GM12878 (cell line): ENCODE results near the gene BNC2. TPM values are rescaled to one million over a fixed set of nuclear protein-coding genes. Genes with fewer than 3 reads are reported as not detected.
"Not testable (repeated sequence)": the region's sequence is repeated elsewhere in the genome, so short reads cannot be mapped to it uniquely, and the experiment has no call there.

Experiments
- ATAC-seq: fragments of 200-7000 bp; cut with Tn5 transposase; 3 replicates; pipeline ENCODE4 v1.9.1; 2020; ENCODE audit warnings: mild to moderate bottlenecking, moderate library complexity
- BruUV-seq: library from RNA; stranded (reverse); fragments of 400-500 nt; replicated peaks from 2 replicates; lab custom pipeline; 2021; lab: Mats Ljungman, UMichigan
- CTCF ChIA-PET: fragments of 300-600 bp; sonication (Branson Sonifier 250); formaldehyde crosslinking; extraction: SDS; loops from one replicate; lab custom pipeline; 2021; ENCODE audit warnings: inconsistent platforms; lab: Yijun Ruan, JAX
- POLR2A ChIA-PET: fragments of 350-600 bp; formaldehyde crosslinking; extraction: SDS; loops from one replicate; lab custom pipeline; 2021; ENCODE audit warnings: inconsistent platforms; lab: Charles Lee
- RAD21 ChIA-PET: fragments of 300-600 bp; sonication (Branson Sonifier 250); formaldehyde crosslinking; loops from one replicate; lab custom pipeline; 2023; ENCODE audit warnings: antibody characterized with exemption; ENCODE audit not compliant: unreplicated experiment; lab: Charles Lee
- SMC1A ChIA-PET: fragments of 300-600 bp; sonication (Branson Sonifier 250); formaldehyde crosslinking; loops from one replicate; lab custom pipeline; 2023; ENCODE audit not compliant: unreplicated experiment, uncharacterized antibody; lab: Charles Lee
- DNase-seq: peaks from one replicate; pipeline ENCODE4 v3.0.0-alpha.2; 2011; ENCODE audit warnings: low read depth, low spot score
- FAIRE-seq: peaks from 3 replicates; lab custom pipeline; 2011; peaks lifted over from hg19 to GRCh38; lab: Jason Lieb, UNC
- H2AFZ ChIP-seq: 2 replicates; pipeline ENCODE4 v1.6.0; 2011; ENCODE audit warnings: low read depth, low read length, control low read depth; ENCODE audit not compliant: control insufficient read depth
- H3K27ac ChIP-seq: 2 replicates; pipeline ENCODE4 v1.5.1; 2011; ENCODE audit warnings: control low read depth; ENCODE audit not compliant: control insufficient read depth, insufficient read depth
- H3K27me3 ChIP-seq, 2 experiments: replicated peaks in 1 of 2; 2 replicates each; pipeline versions ENCODE4 v1.6.0 to v1.6.1; 2011; ENCODE audit warnings: low read length in 1 of 2; ENCODE audit not compliant: control insufficient read depth in 2 of 2, insufficient read depth in 2 of 2
- H3K36me3 ChIP-seq, 2 experiments: 2 replicates each; pipeline ENCODE4 v1.5.1; 2011; ENCODE audit warnings: low read length in 1 of 2; ENCODE audit not compliant: control insufficient read depth in 2 of 2, insufficient read depth in 2 of 2
- H3K4me1 ChIP-seq: 2 replicates; pipeline ENCODE4 v1.6.1; 2011; ENCODE audit warnings: mild to moderate bottlenecking, low read length, moderate library complexity, mixed read lengths; ENCODE audit not compliant: control insufficient read depth, insufficient read depth
- H3K4me2 ChIP-seq: 2 replicates; pipeline ENCODE4 v1.6.0; 2011; ENCODE audit warnings: control low read depth; ENCODE audit not compliant: control insufficient read depth, insufficient read depth
- H3K4me3 ChIP-seq: fragments of 200-600 bp; sonication (generic); 2 replicates; pipeline ENCODE4 v1.5.1; 2016
- H3K79me2 ChIP-seq: 2 replicates; pipeline ENCODE4 v1.6.0; 2011; ENCODE audit warnings: low read length; ENCODE audit not compliant: control insufficient read depth, insufficient read depth
- H3K9ac ChIP-seq: 2 replicates; pipeline ENCODE4 v1.8.0; 2011; ENCODE audit warnings: low read length, control low read depth, mixed read lengths; ENCODE audit not compliant: control insufficient read depth, insufficient read depth
- H3K9me3 ChIP-seq: replicated peaks from 3 replicates; pipeline ENCODE4 v1.5.1; 2011; ENCODE audit warnings: mild to moderate bottlenecking, low read length; ENCODE audit not compliant: control insufficient read depth, insufficient read depth
- H4K20me1 ChIP-seq: 2 replicates; pipeline ENCODE4 v1.6.0; 2011; ENCODE audit not compliant: control insufficient read depth, insufficient read depth
- DPF2 ChIP-seq: fragments of 450-650 bp; IDR thresholded peaks from 2 replicates; pipeline ENCODE4 v1.6.1; 2017; ENCODE audit warnings: mild to moderate bottlenecking
- E4F1 ChIP-seq: fragments of 450-650 bp; IDR thresholded peaks from 2 replicates; pipeline ENCODE4 v1.6.1; 2018; ENCODE audit warnings: borderline replicate concordance, mild to moderate bottlenecking; ENCODE audit not compliant: partially characterized antibody
- IRF5 ChIP-seq: fragments of 450-650 bp; IDR thresholded peaks from 2 replicates; pipeline ENCODE4 v1.6.1; 2017; ENCODE audit warnings: borderline replicate concordance
- MTA2 ChIP-seq: fragments of 450-650 bp; IDR thresholded peaks from 2 replicates; pipeline ENCODE4 v1.6.1; 2016; ENCODE audit warnings: low read depth, mild to moderate bottlenecking, moderate library complexity
- NR2C2 ChIP-seq: IDR thresholded peaks from 2 replicates; pipeline ENCODE4 v1.6.1; 2011; ENCODE audit warnings: borderline replicate concordance, low read depth; ENCODE audit not compliant: control insufficient read depth, insufficient read length
- TCF12 ChIP-seq: IDR thresholded peaks from 2 replicates; pipeline ENCODE4 v1.6.1; 2011; ENCODE audit warnings: low read depth, mild to moderate bottlenecking, low read length
- WGBS: methylation state at CpG from one replicate; pipeline ENCODE4 v1.1.6; 2016; ENCODE audit warnings: low lambda C conversion rate; ENCODE audit not compliant: insufficient replicate concordance, insufficient coverage; ENCODE audit errors: missing lambda C conversion rate; 5-methylcytosine and 5-hydroxymethylcytosine counted together
- in situ Hi-C: fragments of 300-500 bp; cut with MboI; formaldehyde crosslinking; loops from 9 replicates; pipeline ENCODE4 v1.14.3; 2018; ENCODE audit warnings: mixed read lengths
- intact Hi-C: fragments of 100-400 bp; cut with micrococcal nuclease; formaldehyde crosslinking; loops from one replicate; pipeline ENCODE4 v1.14.2; 2022; ENCODE audit not compliant: unreplicated experiment
- polyA plus RNA-seq, 11 experiments: library from polyadenylated mRNA; depleted of rRNA in 4 of 11; unstranded in 6 of 11; stranded (reverse) in 5 of 11; fragments of >200 nt; fragmentation: Nextera tagmentation in 4 of 11; fragmentation: Illumina TruSeq in 1 of 11; extraction: Ambion mirVana in 4 of 11; extraction: Trizol in 1 of 11; gene quantifications; 1 replicate in 1 of 11; 2 replicates in 10 of 11; pipeline versions ENCODE4 v1.2.1 to v1.2.3, GENCODE V29; 2011 to 2016; ENCODE audit warnings: inconsistent platforms in 2 of 11, missing spikeins in 2 of 11, low read depth in 1 of 11
- total RNA-seq, 4 experiments: library from RNA; depleted of rRNA in 3 of 4; stranded (reverse); fragments of >200 nt in 3 of 4; fragmentation: Illumina TruSeq in 1 of 4; extraction: Trizol in 1 of 4; gene quantifications; 2 replicates each; pipeline versions ENCODE4 v1.2.1 to v1.2.3, GENCODE V29; 2013 to 2021
- TF ChIP-seq, protein P1 (sequence below), 3 experiments: IDR thresholded peaks in 2 of 3; conservative IDR thresholded peaks in 1 of 3; 2 replicates each; pipeline ENCODE4 v1.5.1; 2011; ENCODE audit warnings: low read depth in 3 of 3, low read length in 3 of 3, mild to moderate bottlenecking in 3 of 3, control low read depth in 2 of 3, moderate library complexity in 2 of 3, inconsistent platforms in 1 of 3, mixed read lengths in 1 of 3; ENCODE audit not compliant: control insufficient read depth in 2 of 3, insufficient read depth in 1 of 3; ENCODE audit errors: extremely low read depth in 1 of 3

Gene BNC2
- total and polyA plus RNA-seq, 10 of the 15 experiments (the other 5 are each of a cell fraction or from before 2014, with no cell fraction given): 0.05 to 14.5 (median 0.26) TPM

GRCh38 chr9:16441791-16442190, 428.7 kb downstream of the BNC2 start (continued):
- no peak for TF ChIP-seq E4F1

- RAD21 ChIA-PET, H3K4me1 ChIP-seq, H3K36me3 ChIP-seq, H4K20me1 ChIP-seq, intact Hi-C loops, H3K9ac ChIP-seq, FAIRE-seq, H3K9me3 ChIP-seq, DNase-seq, H3K27me3 ChIP-seq, H2AFZ ChIP-seq, H3K79me2 ChIP-seq, CTCF ChIA-PET, in situ Hi-C loops, ATAC-seq, BruUV-seq, H3K4me3 ChIP-seq, H3K27ac ChIP-seq, H3K4me2 ChIP-seq, POLR2A ChIA-PET: not testable (repeated sequence)
- 47% methylated on average over 6 of the region's 6 CpGs for WGBS
- SMC1A ChIA-PET: interaction anchor here (0.7 to 2.8 kb wide), 2 partner anchors 7 to 23 kb away, joined by 3 to 6 read pairs; no protein-coding TSS in a partner anchor
Observed at GRCh38 chr9:16438831-16439230, 431.6 kb downstream of the BNC2 start.

DNA sequence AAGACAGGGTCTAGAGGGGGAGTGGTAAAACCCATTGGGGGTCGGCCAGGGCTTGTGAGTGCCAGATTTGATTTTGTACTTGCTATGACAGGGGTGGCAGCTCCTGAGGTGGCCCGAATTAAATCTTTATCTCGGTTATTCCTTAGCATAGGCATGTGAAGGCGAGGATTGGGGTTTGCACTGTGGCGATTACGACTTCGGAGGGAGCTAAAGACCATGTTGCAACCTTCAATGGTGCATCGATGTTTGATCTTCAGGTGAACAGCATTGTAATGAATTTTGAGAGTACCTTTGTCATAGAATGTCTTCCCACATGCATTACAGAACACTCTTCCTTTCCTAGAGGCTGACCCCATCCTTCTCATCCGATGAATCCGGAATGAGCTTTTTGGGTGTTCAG, 433.9 kb downstream of the BNC2 start:
- no TSS peak for BruUV-seq
- POLR2A ChIA-PET: interaction anchor here (0.6 kb wide), 1 partner anchor 239 kb away, joined by 3 read pairs; no protein-coding TSS in a partner anchor
- Histone ChIP-seq H3K27ac (no peak overlapping the region), H3K4me3 (no peak overlapping the region), H3K4me1 (no peaks in the 10 kb centered on the region), H3K4me2 (no peak overlapping the region), H4K20me1 (no peaks in the 10 kb centered on the region), H3K27me3 (no peaks in the 10 kb centered on the region), H3K9ac (no peak overlapping the region), H3K36me3 (no peaks in the 10 kb centered on the region), H3K79me2 (no peaks in the 10 kb centered on the region), H2AFZ (no peak overlapping the region), H3K9me3 (no peaks in the 10 kb centered on the region; the same call in 2 of the 3 replicates)
- CTCF ChIA-PET: interaction anchor here (1.0 kb wide), 2 partner anchors 40 to 189 kb away, joined by 3 read pairs; no protein-coding TSS in a partner anchor
- intact Hi-C loops: no loop called here
- DNase-seq: no peak
- no peak for ATAC-seq
- SMC1A ChIA-PET: interaction anchor here (1.7 kb wide), 1 partner anchor 13 kb away, joined by 8 read pairs; no protein-coding TSS in a partner anchor
- TF ChIP-seq DPF2 (no peak), TCF12 (no peak), IRF5 (no peak), NR2C2 (no peak), MTA2 (no peak)
- TF ChIP-seq, protein P1, sequence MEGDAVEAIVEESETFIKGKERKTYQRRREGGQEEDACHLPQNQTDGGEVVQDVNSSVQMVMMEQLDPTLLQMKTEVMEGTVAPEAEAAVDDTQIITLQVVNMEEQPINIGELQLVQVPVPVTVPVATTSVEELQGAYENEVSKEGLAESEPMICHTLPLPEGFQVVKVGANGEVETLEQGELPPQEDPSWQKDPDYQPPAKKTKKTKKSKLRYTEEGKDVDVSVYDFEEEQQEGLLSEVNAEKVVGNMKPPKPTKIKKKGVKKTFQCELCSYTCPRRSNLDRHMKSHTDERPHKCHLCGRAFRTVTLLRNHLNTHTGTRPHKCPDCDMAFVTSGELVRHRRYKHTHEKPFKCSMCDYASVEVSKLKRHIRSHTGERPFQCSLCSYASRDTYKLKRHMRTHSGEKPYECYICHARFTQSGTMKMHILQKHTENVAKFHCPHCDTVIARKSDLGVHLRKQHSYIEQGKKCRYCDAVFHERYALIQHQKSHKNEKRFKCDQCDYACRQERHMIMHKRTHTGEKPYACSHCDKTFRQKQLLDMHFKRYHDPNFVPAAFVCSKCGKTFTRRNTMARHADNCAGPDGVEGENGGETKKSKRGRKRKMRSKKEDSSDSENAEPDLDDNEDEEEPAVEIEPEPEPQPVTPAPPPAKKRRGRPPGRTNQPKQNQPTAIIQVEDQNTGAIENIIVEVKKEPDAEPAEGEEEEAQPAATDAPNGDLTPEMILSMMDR (IDR thresholded peaks at IDR 0.05 in 2 of 3, conservative IDR thresholded peaks at IDR 0.05 in 1 of 3; ENCODE audit: control insufficient read depth in 2 of 3, extremely low read depth in 1 of 3, insufficient read depth in 1 of 3, low read depth in 3 of 3, low read length in 3 of 3): 0 out of 6 replicates have a peak, but pooled peaks of 1 of the 3 experiments have one; percentile 4
- WGBS: 50% methylated on average over 10 of the region's 10 CpGs
- RAD21 ChIA-PET: no interaction called here
- no peak for FAIRE-seq
- in situ Hi-C loops: no loop called here
